ENCODE results near the gene KANK2. TPM values are rescaled to one million over a fixed set of nuclear protein-coding genes. Genes with fewer than 3 reads are reported as not detected.

KANK2 gene
- total and polyA plus RNA-seq, 4 donors: 269 to 379 (median 299) TPM

GRCh38 chr19:11196406-11197287, 698 bp downstream of the KANK2 start:
- Histone ChIP-seq H3K4me3 (ENCODE audit: low read length in 2 of 2) (peak overlapping the region; percentile 82 to 91), H3K27me3 (ENCODE audit: control insufficient read depth in 1 of 2, insufficient read depth in 2 of 2, low read length in 1 of 2) (no peaks in the 10 kb centered on the region), H3K27ac (ENCODE audit: low read depth in 1 of 2, low read length in 2 of 2) (peak overlapping the region in 1 of 2 donors; percentile 58), H3K36me3 (ENCODE audit: control insufficient read depth in 1 of 2, insufficient read depth in 2 of 2, low read length in 1 of 2) (peaks cover 0 to 10% of the 10 kb centered on the region in 2 donors), H3K9me3 (ENCODE audit: control insufficient read depth, low read length) (no peaks in the 10 kb centered on the region), H3K4me1 (ENCODE audit: control insufficient read depth in 1 of 2, insufficient read depth in 2 of 2, low read length in 2 of 2) (no peaks in the 10 kb centered on the region)
- 3 to 4% methylated on average over 41 to 47 of the region's 47 CpGs for WGBS, 2 donors
- peak; percentile 48 for ATAC-seq (ENCODE audit: low FRiP score)
- peak; percentile 72 to 85 for DNase-seq
- intact Hi-C loops (cut with DNase I): loop anchor here in 1 of 2 donors (2.0 kb wide), 1 partner anchor 28 kb away; no protein-coding TSS in a partner anchor

- Histone ChIP-seq H3K4me3 (ENCODE audit: low read length in 2 of 2) (peak overlapping the region; percentile 32 to 55), H3K36me3 (ENCODE audit: control insufficient read depth in 1 of 2, insufficient read depth in 2 of 2, low read length in 1 of 2) (peaks cover 0 to 10% of the 10 kb centered on the region in 2 donors), H3K9me3 (ENCODE audit: control insufficient read depth, low read length) (no peaks in the 10 kb centered on the region), H3K27me3 (ENCODE audit: control insufficient read depth in 1 of 2, insufficient read depth in 2 of 2, low read length in 1 of 2) (no peaks in the 10 kb centered on the region), H3K4me1 (ENCODE audit: control insufficient read depth in 1 of 2, insufficient read depth in 2 of 2, low read length in 2 of 2) (no peaks in the 10 kb centered on the region), H3K27ac (ENCODE audit: low read depth in 1 of 2, low read length in 2 of 2) (peak overlapping the region in 1 of 2 donors; percentile 43)
- WGBS, 2 donors: 17 to 21% methylated on average over 12 of the region's 12 CpGs
- DNase-seq (no peak), ATAC-seq (ENCODE audit: low FRiP score) (no peak)
- intact Hi-C loops (cut with DNase I): loop anchor here in 1 of 2 donors (2.0 kb wide), 1 partner anchor 27 kb away; no protein-coding TSS in a partner anchor
Observed at GRCh38 chr19:11195681-11196080, 1.7 kb downstream of the KANK2 start.

GRCh38 chr19:11194656-11195558, 2.4 kb downstream of the KANK2 start:
- H3K4me1 ChIP-seq (ENCODE audit: control insufficient read depth in 1 of 2, insufficient read depth in 2 of 2, low read length in 2 of 2): no peaks in the 10 kb centered on the region
- DNase-seq (no peak), ATAC-seq (ENCODE audit: low FRiP score) (no peak)
- H3K36me3 ChIP-seq (ENCODE audit: control insufficient read depth in 1 of 2, insufficient read depth in 2 of 2, low read length in 1 of 2): peaks cover 0 to 10% of the 10 kb centered on the region in 2 donors
- no peaks in the 10 kb centered on the region for H3K27me3 ChIP-seq (ENCODE audit: control insufficient read depth in 1 of 2, insufficient read depth in 2 of 2, low read length in 1 of 2)
- peak overlapping the region; percentile 37 to 55 for H3K4me3 ChIP-seq (ENCODE audit: low read length in 2 of 2)
- intact Hi-C loops (cut with DNase I): no loop called here
- no peaks in the 10 kb centered on the region for H3K9me3 ChIP-seq (ENCODE audit: control insufficient read depth, low read length)
- 0 to 4% methylated on average over 17 to 20 of the region's 20 CpGs for WGBS, 2 donors
- H3K27ac ChIP-seq (ENCODE audit: low read depth in 1 of 2, low read length in 2 of 2): peak overlapping the region in 1 of 2 donors; percentile 66

DNA sequence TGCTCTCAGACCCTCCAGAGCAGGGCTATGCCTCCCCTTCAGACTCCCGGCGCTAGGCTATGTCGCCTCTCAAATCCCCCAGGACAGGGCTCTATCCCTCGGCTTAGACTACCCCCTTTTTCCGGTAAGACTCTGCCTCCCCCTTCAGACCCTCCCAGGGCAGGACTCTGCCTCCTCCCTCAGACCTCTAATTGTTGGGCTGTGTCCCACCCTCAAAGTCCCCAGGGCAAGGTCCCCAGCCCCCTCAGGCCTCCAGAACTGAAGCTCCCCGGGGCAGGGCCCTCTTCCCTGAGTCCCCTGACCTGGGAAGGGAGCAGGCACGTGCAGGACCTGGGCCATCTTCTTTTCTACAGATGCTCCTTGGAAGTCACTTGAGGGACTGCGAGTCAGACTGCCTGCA, 3.2 kb downstream of the KANK2 start:
- intact Hi-C loops (cut with DNase I): no loop called here
- H3K36me3 ChIP-seq (ENCODE audit: control insufficient read depth in 1 of 2, insufficient read depth in 2 of 2, low read length in 1 of 2): peaks cover 0 to 10% of the 10 kb centered on the region in 2 donors
- H3K27ac ChIP-seq (ENCODE audit: low read depth in 1 of 2, low read length in 2 of 2): peak overlapping the region in 1 of 2 donors; percentile 28
- no peak for ATAC-seq (ENCODE audit: low FRiP score)
- peak overlapping the region in 1 of 2 donors; percentile 37 for H3K4me3 ChIP-seq (ENCODE audit: low read length in 2 of 2)
- no peak for DNase-seq
- peaks cover 0 to under 1% of the 10 kb centered on the region in 2 donors for H3K4me1 ChIP-seq (ENCODE audit: control insufficient read depth in 1 of 2, insufficient read depth in 2 of 2, low read length in 2 of 2)
- 24 to 30% methylated on average over 8 of the region's 8 CpGs for WGBS, 2 donors
- H3K27me3 ChIP-seq (ENCODE audit: control insufficient read depth in 1 of 2, insufficient read depth in 2 of 2, low read length in 1 of 2): no peaks in the 10 kb centered on the region
- H3K9me3 ChIP-seq (ENCODE audit: control insufficient read depth, low read length): no peaks in the 10 kb centered on the region

- ATAC-seq (ENCODE audit: low FRiP score) (no peak), DNase-seq (no peak)
- H3K4me3 ChIP-seq (ENCODE audit: low read length in 2 of 2): no peak overlapping the region
- peaks cover 0 to 10% of the 10 kb centered on the region in 2 donors for H3K36me3 ChIP-seq (ENCODE audit: control insufficient read depth in 1 of 2, insufficient read depth in 2 of 2, low read length in 1 of 2)
- H3K4me1 ChIP-seq (ENCODE audit: control insufficient read depth in 1 of 2, insufficient read depth in 2 of 2, low read length in 2 of 2): peaks cover 0 to 5% of the 10 kb centered on the region in 2 donors
- no peaks in the 10 kb centered on the region for H3K27me3 ChIP-seq (ENCODE audit: control insufficient read depth in 1 of 2, insufficient read depth in 2 of 2, low read length in 1 of 2)
- intact Hi-C loops (cut with DNase I): no loop called here
- WGBS, 2 donors: 79 to 83% methylated on average over 68 of the region's 68 CpGs
- peak overlapping the region in 1 of 2 donors; percentile 28 for H3K27ac ChIP-seq (ENCODE audit: low read depth in 1 of 2, low read length in 2 of 2)
- H3K9me3 ChIP-seq (ENCODE audit: control insufficient read depth, low read length): no peaks in the 10 kb centered on the region
Observed at GRCh38 chr19:11192957-11193939, 4.1 kb downstream of the KANK2 start.

GRCh38 chr19:11191934-11192333, 5.4 kb downstream of the KANK2 start:
- peak overlapping the region in 1 of 2 donors; percentile 21 for H3K27ac ChIP-seq (ENCODE audit: low read depth in 1 of 2, low read length in 2 of 2)
- no peaks in the 10 kb centered on the region for H3K27me3 ChIP-seq (ENCODE audit: control insufficient read depth in 1 of 2, insufficient read depth in 2 of 2, low read length in 1 of 2)
- H3K36me3 ChIP-seq (ENCODE audit: control insufficient read depth in 1 of 2, insufficient read depth in 2 of 2, low read length in 1 of 2): peaks cover 0 to 10% of the 10 kb centered on the region in 2 donors
- H3K4me3 ChIP-seq (ENCODE audit: low read length in 2 of 2): no peak overlapping the region
- no peaks in the 10 kb centered on the region for H3K9me3 ChIP-seq (ENCODE audit: control insufficient read depth, low read length)
- 64 to 73% methylated on average over 5 of the region's 5 CpGs for WGBS, 2 donors
- peaks cover 0 to 5% of the 10 kb centered on the region in 2 donors for H3K4me1 ChIP-seq (ENCODE audit: control insufficient read depth in 1 of 2, insufficient read depth in 2 of 2, low read length in 2 of 2)
- DNase-seq (no peak), ATAC-seq (ENCODE audit: low FRiP score) (no peak)
- intact Hi-C loops (cut with DNase I): no loop called here

GRCh38 chr19:11191273-11191755, 6.0 kb downstream of the KANK2 start:
- H3K4me3 ChIP-seq (ENCODE audit: low read length in 2 of 2): no peak overlapping the region
- ATAC-seq (ENCODE audit: low FRiP score) (peak; percentile 63), DNase-seq (peak; percentile 87 to 91)
- no peaks in the 10 kb centered on the region for H3K9me3 ChIP-seq (ENCODE audit: control insufficient read depth, low read length)
- H3K27me3 ChIP-seq (ENCODE audit: control insufficient read depth in 1 of 2, insufficient read depth in 2 of 2, low read length in 1 of 2): no peaks in the 10 kb centered on the region
- intact Hi-C loops (cut with DNase I): no loop called here
- 25 to 30% methylated on average over 8 of the region's 8 CpGs for WGBS, 2 donors
- peaks cover 0 to 5% of the 10 kb centered on the region in 2 donors for H3K4me1 ChIP-seq (ENCODE audit: control insufficient read depth in 1 of 2, insufficient read depth in 2 of 2, low read length in 2 of 2)
- H3K36me3 ChIP-seq (ENCODE audit: control insufficient read depth in 1 of 2, insufficient read depth in 2 of 2, low read length in 1 of 2): peaks cover 0 to 10% of the 10 kb centered on the region in 2 donors
- peak overlapping the region; percentile 33 to 77 for H3K27ac ChIP-seq (ENCODE audit: low read depth in 1 of 2, low read length in 2 of 2)

All from aorta (tissue), 5 donors.